Peyer's patch (tissue), 4 donors: ENCODE data around the gene EPAS1. TPM values are rescaled to one million over a fixed set of nuclear protein-coding genes. Genes with fewer than 3 reads are reported as not detected.

Experiments used
- DNase-seq, 3 donors: peaks; one replicate each; pipeline ENCODE4 v3.0.0-alpha.2; 2017 to 2019
- H3K27ac ChIP-seq, 4 donors: fragments of 200-600 bp; sonication (generic); one replicate each; pipeline ENCODE4 v1.5.1; 2016 to 2019
- H3K27me3 ChIP-seq, 2 donors: fragments of 200-600 bp; sonication (generic); one replicate each; pipeline ENCODE4 v1.5.1; 2019
- H3K36me3 ChIP-seq, 3 donors: fragments of 200-600 bp; sonication (generic); one replicate each; pipeline ENCODE4 v1.5.1; 2016 to 2019
- H3K4me1 ChIP-seq, 4 donors: fragments of 200-600 bp; sonication (generic); one replicate each; pipeline ENCODE4 v1.5.1; 2016 to 2019
- H3K4me3 ChIP-seq, 4 donors: fragments of 200-600 bp; sonication (generic); 1 replicate in 3 of 4; 2 replicates in 1 of 4; pipeline ENCODE4 v1.5.1; 2016 to 2019; ENCODE audit warnings: mild to moderate bottlenecking in 1 of 4
- H3K9me3 ChIP-seq, 4 donors: fragments of 200-600 bp; sonication (generic); one replicate each; pipeline ENCODE4 v1.5.1; 2016 to 2019; ENCODE audit warnings: mild to moderate bottlenecking in 1 of 4
- POLR2A ChIP-seq, 2 donors: fragments of 450-650 bp; IDR thresholded peaks; one replicate each; pipeline ENCODE4 v1.5.1; 2017; ENCODE audit warnings: antibody characterized with exemption in 2 of 2, mild to moderate bottlenecking in 2 of 2, moderate library complexity in 2 of 2
- total RNA-seq, 4 donors: library from RNA; depleted of rRNA; stranded (reverse); fragments of >200 nt; gene quantifications; one replicate each; pipeline ENCODE4 v1.1.0, GENCODE V29; 2016
- TF ChIP-seq, protein P1 (sequence below), 6 experiments: fragments of 450-650 bp in 4 of 6; fragments of 200-600 bp in 2 of 6; sonication (generic) in 1 of 6; IDR thresholded peaks; one replicate each; pipeline ENCODE4 v1.5.1; 2017 to 2019; ENCODE audit warnings: antibody characterized with exemption in 6 of 6, mild to moderate bottlenecking in 3 of 6, moderate library complexity in 1 of 6

EPAS1 gene
- total RNA-seq, 4 donors from 2014 or later = 114 to 240 (median 196) TPM

DNA sequence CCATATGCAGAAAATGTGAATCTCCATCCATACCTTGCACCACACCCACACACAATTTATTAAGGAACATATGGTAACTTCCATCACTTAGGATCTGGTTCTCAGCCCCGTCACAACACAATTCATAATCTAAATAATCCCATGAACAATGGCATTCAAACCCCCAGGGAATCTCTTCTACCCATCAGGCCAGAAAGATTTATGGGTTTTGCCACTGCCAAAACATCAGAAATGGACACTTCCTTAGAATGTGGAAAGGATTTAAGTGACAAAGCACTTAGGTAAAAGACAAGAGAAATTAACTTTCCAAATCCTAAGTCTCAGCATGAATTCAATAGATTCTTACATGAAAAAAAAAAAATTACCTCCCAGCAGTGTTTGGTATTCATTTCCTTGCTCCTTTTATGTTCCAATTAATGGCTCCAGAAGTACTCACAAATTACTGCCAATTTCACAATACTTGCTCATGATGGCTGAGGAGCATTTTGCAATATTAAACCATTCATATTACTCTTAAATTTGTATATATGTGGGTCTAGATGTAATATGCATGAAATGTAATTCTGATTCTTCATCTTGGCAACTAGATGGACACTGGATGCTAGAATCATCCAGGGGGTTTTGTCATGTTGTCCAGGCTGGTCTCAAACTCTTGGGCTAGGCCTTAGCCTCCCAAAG lies 125.6 kb downstream of the EPAS1 start:
- TF ChIP-seq, protein P1, sequence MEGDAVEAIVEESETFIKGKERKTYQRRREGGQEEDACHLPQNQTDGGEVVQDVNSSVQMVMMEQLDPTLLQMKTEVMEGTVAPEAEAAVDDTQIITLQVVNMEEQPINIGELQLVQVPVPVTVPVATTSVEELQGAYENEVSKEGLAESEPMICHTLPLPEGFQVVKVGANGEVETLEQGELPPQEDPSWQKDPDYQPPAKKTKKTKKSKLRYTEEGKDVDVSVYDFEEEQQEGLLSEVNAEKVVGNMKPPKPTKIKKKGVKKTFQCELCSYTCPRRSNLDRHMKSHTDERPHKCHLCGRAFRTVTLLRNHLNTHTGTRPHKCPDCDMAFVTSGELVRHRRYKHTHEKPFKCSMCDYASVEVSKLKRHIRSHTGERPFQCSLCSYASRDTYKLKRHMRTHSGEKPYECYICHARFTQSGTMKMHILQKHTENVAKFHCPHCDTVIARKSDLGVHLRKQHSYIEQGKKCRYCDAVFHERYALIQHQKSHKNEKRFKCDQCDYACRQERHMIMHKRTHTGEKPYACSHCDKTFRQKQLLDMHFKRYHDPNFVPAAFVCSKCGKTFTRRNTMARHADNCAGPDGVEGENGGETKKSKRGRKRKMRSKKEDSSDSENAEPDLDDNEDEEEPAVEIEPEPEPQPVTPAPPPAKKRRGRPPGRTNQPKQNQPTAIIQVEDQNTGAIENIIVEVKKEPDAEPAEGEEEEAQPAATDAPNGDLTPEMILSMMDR (IDR thresholded peaks at IDR 0.05) = no peak
- TF ChIP-seq POLR2A (IDR thresholded peaks at IDR 0.05) = no peak
- Histone ChIP-seq H3K4me3 (no peak overlapping the region), H3K36me3 (no peaks in the 10 kb centered on the region), H3K27me3 (no peaks in the 10 kb centered on the region), H3K4me1 (no peaks in the 10 kb centered on the region), H3K27ac (no peak overlapping the region), H3K9me3 (no peaks in the 10 kb centered on the region)
- no peak for DNase-seq

DNA sequence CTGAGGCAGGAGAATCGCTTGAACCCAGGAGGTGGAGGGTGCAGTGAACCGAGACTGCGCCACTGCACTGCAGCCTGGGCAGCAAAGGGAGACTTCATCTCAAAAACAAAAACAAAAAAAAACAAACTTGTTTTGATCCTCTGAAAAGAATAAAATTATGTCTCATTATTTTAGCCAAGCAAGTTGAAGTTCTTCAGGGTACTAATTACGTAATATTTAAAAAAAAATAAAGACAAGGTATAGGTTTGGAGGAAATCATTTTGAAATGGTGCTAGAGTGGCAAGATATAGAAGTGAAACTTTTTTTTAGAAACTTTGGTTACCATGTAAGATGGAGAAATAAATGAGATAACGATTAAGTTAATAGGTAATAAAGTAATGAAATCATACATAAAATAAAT lies 127.7 kb downstream of the EPAS1 start:
- H3K27me3 ChIP-seq = no peaks in the 10 kb centered on the region
- no peak overlapping the region for H3K27ac ChIP-seq
- no peak for TF ChIP-seq POLR2A (IDR thresholded peaks at IDR 0.05)
- TF ChIP-seq, protein P1 (IDR thresholded peaks at IDR 0.05) = no peak
- H3K9me3 ChIP-seq = no peaks in the 10 kb centered on the region
- H3K4me3 ChIP-seq = no peak overlapping the region
- H3K36me3 ChIP-seq = no peaks in the 10 kb centered on the region
- no peaks in the 10 kb centered on the region for H3K4me1 ChIP-seq
- no peak for DNase-seq

- no peak overlapping the region for H3K4me3 ChIP-seq
Observed at GRCh38 chr2:46428911-46429436, 131.8 kb downstream of the EPAS1 start.

DNA sequence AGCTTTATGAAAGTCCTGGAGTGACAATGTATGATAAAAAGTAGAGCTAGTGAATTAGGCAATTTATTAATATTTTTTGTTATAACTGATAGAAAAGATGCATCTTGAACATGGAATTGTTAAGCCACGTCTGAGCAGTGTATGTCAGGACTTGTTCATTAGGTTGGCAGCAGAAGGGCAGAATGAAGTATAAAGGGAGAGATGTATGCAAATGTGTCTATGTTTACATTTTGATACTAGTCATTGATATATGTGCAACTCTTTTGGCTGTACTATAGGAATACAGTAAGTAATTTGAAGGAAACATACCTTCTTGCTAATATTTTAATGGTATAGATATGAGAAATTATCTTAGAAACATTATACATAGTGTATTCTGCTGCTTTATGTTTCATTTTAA lies 133.2 kb downstream of the EPAS1 start:
- no peak for DNase-seq
- Histone ChIP-seq H3K36me3 (no peaks in the 10 kb centered on the region), H3K4me1 (no peaks in the 10 kb centered on the region), H3K27me3 (no peaks in the 10 kb centered on the region), H3K4me3 (no peak overlapping the region), H3K9me3 (no peaks in the 10 kb centered on the region), H3K27ac (peak overlapping the region in 1 of 4 donors; percentile 15)
- TF ChIP-seq, protein P1 (IDR thresholded peaks at IDR 0.05) = no peak
- no peak for TF ChIP-seq POLR2A (IDR thresholded peaks at IDR 0.05)

More at GRCh38 chr2:46428911-46429436, 131.8 kb downstream of the EPAS1 start:
- Histone ChIP-seq H3K4me1 (no peaks in the 10 kb centered on the region), H3K27ac (no peak overlapping the region), H3K9me3 (no peaks in the 10 kb centered on the region), H3K36me3 (no peaks in the 10 kb centered on the region), H3K27me3 (no peaks in the 10 kb centered on the region)
- no peak for TF ChIP-seq POLR2A (IDR thresholded peaks at IDR 0.05)
- TF ChIP-seq, protein P1 (IDR thresholded peaks at IDR 0.05) = no peak
- no peak for DNase-seq

DNA sequence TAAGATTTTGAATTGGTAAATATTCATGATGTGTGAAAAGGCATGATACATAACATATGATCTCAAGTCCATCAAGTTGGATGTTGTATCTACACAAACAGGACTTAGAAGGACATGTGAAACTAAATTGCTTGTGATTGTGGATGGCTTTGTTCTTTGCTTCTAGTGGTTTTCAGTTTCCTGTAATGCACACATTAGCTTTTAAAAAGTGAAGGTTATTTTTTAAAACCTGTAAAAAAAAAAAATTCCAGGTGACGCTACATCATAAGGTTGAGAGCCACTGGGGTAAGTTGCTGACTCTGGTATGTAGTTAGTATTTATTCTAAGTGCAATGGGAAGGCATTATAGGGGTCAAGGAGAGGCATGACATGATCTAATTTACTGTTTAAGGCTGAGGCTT lies 133.8 kb downstream of the EPAS1 start:
- Histone ChIP-seq H3K4me1 (no peaks in the 10 kb centered on the region), H3K27me3 (no peaks in the 10 kb centered on the region), H3K27ac (peak overlapping the region in 1 of 4 donors; percentile 15), H3K36me3 (no peaks in the 10 kb centered on the region), H3K4me3 (no peak overlapping the region), H3K9me3 (no peaks in the 10 kb centered on the region)
- no peak for TF ChIP-seq POLR2A (IDR thresholded peaks at IDR 0.05)
- TF ChIP-seq, protein P1 (IDR thresholded peaks at IDR 0.05) = no peak
- no peak for DNase-seq
